HEK293T (cell line): ENCODE data around the gene EFHC2.

Source experiments
- ARNT ChIP-seq: fragments of 450-650 bp; IDR thresholded peaks from 2 replicates; pipeline ENCODE4 v1.6.1; 2017; ENCODE audit warnings: mild to moderate bottlenecking
- BHLHE40 ChIP-seq: fragments of 450-650 bp; IDR thresholded peaks from 2 replicates; pipeline ENCODE4 v1.6.1; 2016; ENCODE audit warnings: mild to moderate bottlenecking, moderate library complexity, borderline replicate concordance
- FOXA1 ChIP-seq: fragments of 450-650 bp; IDR thresholded peaks from 2 replicates; pipeline ENCODE4 v1.6.1; 2016; ENCODE audit warnings: mild to moderate bottlenecking
- FOXK2 ChIP-seq: fragments of 450-650 bp; IDR thresholded peaks from 2 replicates; pipeline ENCODE4 v1.6.1; 2016; ENCODE audit warnings: mild to moderate bottlenecking
- FOXM1 ChIP-seq: fragments of 450-650 bp; IDR thresholded peaks from 2 replicates; pipeline ENCODE4 v1.6.1; 2017; ENCODE audit warnings: mild to moderate bottlenecking, borderline replicate concordance
- HDGF ChIP-seq: fragments of 450-650 bp; IDR thresholded peaks from 2 replicates; pipeline ENCODE4 v1.6.1; 2017; ENCODE audit warnings: antibody characterized with exemption, borderline replicate concordance
- NFRKB ChIP-seq: fragments of 450-650 bp; IDR thresholded peaks from 2 replicates; pipeline ENCODE4 v1.6.1; 2016; ENCODE audit warnings: mild to moderate bottlenecking, moderate library complexity
- SP1 ChIP-seq: fragments of 450-650 bp; IDR thresholded peaks from 2 replicates; pipeline ENCODE4 v1.6.1; 2017
- SUZ12 ChIP-seq: fragments of 450-650 bp; IDR thresholded peaks from 2 replicates; pipeline ENCODE4 v1.6.1; 2016; ENCODE audit warnings: mild to moderate bottlenecking
- TARDBP ChIP-seq: fragments of 450-650 bp; IDR thresholded peaks from 2 replicates; pipeline ENCODE4 v1.6.1; 2016
- ZNF384 ChIP-seq: fragments of 450-650 bp; IDR thresholded peaks from 2 replicates; pipeline ENCODE4 v1.6.1; 2016

- no peak for TF ChIP-seq FOXM1
- TF ChIP-seq BHLHE40 = no peak
- no peak for TF ChIP-seq FOXA1
- no peak for TF ChIP-seq SUZ12
- TF ChIP-seq FOXK2 = no peak
- TF ChIP-seq SP1 = no peak
- TF ChIP-seq HDGF = no peak
- no peak for TF ChIP-seq ZNF384
- no peak for TF ChIP-seq NFRKB
- no peak for TF ChIP-seq ARNT
- TF ChIP-seq TARDBP = no peak
These were observed 11.0 kb downstream of the EFHC2 start for GRCh38 chrX:44332437-44332836.
